Natural killer cell (primary cell): ENCODE measurements around the gene CTNS. TPM values are rescaled to one million over a fixed set of nuclear protein-coding genes. Genes with fewer than 3 reads are reported as not detected.
A peak's percentile ranks its signal among the peaks of the same experiment; 100 is the strongest.

Source experiments
- ATAC-seq, 3 donors: fragments of 150-1000 bp in 2 of 3; fragments of 200-7000 bp in 1 of 3; cut with Tn5 transposase; 1 replicate in 1 of 3; 2 replicates in 2 of 3; pipeline ENCODE4 v1.10.0; 2021; ENCODE audit warnings: mild to moderate bottlenecking in 2 of 3, moderate library complexity in 2 of 3
- DNase-seq, 2 donors: peaks; one replicate each; pipeline versions ENCODE4 v3.0.0 to v3.0.0-alpha.2; 2013 to 2021; ENCODE audit warnings: mixed read lengths in 1 of 2
- H3K27ac ChIP-seq: one replicate; pipeline ENCODE4 v1.5.1; 2013; ENCODE audit warnings: mild to moderate bottlenecking, low read length
- H3K27me3 ChIP-seq: one replicate; pipeline ENCODE4 v1.6.1; 2013; ENCODE audit warnings: low read length; ENCODE audit not compliant: control insufficient read depth, insufficient read depth
- H3K36me3 ChIP-seq: one replicate; pipeline ENCODE4 v1.6.1; 2013; ENCODE audit warnings: low read length; ENCODE audit not compliant: control insufficient read depth, insufficient read depth
- H3K4me1 ChIP-seq: one replicate; pipeline ENCODE4 v1.6.1; 2013; ENCODE audit warnings: low read length; ENCODE audit not compliant: control insufficient read depth, insufficient read depth
- H3K4me3 ChIP-seq: one replicate; pipeline ENCODE4 v1.5.1; 2013; ENCODE audit warnings: low read length
- H3K9me3 ChIP-seq: one replicate; pipeline ENCODE4 v1.6.1; 2013; ENCODE audit warnings: low read length; ENCODE audit not compliant: control insufficient read depth, insufficient read depth
- H3K27ac Mint-ChIP-seq, 2 donors: one replicate each; pipeline ENCODE4 v1.8.0; 2022; ENCODE audit warnings: mild to moderate bottlenecking in 2 of 2, mixed read lengths in 2 of 2, moderate library complexity in 1 of 2
- H3K27me3 Mint-ChIP-seq, 2 donors: one replicate each; pipeline ENCODE4 v1.8.0; 2022; ENCODE audit warnings: low read depth in 2 of 2, mixed read lengths in 2 of 2
- H3K36me3 Mint-ChIP-seq: one replicate; pipeline ENCODE4 v1.8.0; 2022; ENCODE audit warnings: mixed read lengths
- H3K4me1 Mint-ChIP-seq, 2 donors: one replicate each; pipeline ENCODE4 v1.8.0; 2022; ENCODE audit warnings: mixed read lengths in 2 of 2
- H3K4me3 Mint-ChIP-seq: one replicate; pipeline ENCODE4 v1.8.0; 2022; ENCODE audit warnings: mild to moderate bottlenecking, moderate library complexity, mixed read lengths
- H3K9me3 Mint-ChIP-seq, 2 donors: one replicate each; pipeline ENCODE4 v1.8.0; 2022; ENCODE audit warnings: mixed read lengths in 2 of 2
- WGBS: methylation state at CpG from one replicate; pipeline ENCODE4 v1.1.7; 2013; ENCODE audit warnings: missing lambda C conversion rate; ENCODE audit not compliant: insufficient coverage; 5-methylcytosine and 5-hydroxymethylcytosine counted together
- intact Hi-C: fragments of 100-400 bp; cut with micrococcal nuclease; formaldehyde crosslinking; loops from one replicate; pipeline ENCODE4 v1.14.2; 2022
- total RNA-seq, 4 donors: library from RNA; stranded (reverse); fragments of 120-200 nt in 1 of 4; gene quantifications; one replicate each; pipeline versions ENCODE4 v1.2.3 to v1.2.4, GENCODE V29; 2013 to 2022
- TF ChIP-seq, protein P1 (sequence below): fragments of 200-600 bp; IDR thresholded peaks from one replicate; pipeline ENCODE4 v1.8.0; 2022; ENCODE audit warnings: antibody characterized with exemption

Gene CTNS
- total RNA-seq, 3 donors from 2014 or later (not counting 1 experiment from before 2014, with no cell fraction given), result 7.6 to 24.2 (median 9.6) TPM

DNA sequence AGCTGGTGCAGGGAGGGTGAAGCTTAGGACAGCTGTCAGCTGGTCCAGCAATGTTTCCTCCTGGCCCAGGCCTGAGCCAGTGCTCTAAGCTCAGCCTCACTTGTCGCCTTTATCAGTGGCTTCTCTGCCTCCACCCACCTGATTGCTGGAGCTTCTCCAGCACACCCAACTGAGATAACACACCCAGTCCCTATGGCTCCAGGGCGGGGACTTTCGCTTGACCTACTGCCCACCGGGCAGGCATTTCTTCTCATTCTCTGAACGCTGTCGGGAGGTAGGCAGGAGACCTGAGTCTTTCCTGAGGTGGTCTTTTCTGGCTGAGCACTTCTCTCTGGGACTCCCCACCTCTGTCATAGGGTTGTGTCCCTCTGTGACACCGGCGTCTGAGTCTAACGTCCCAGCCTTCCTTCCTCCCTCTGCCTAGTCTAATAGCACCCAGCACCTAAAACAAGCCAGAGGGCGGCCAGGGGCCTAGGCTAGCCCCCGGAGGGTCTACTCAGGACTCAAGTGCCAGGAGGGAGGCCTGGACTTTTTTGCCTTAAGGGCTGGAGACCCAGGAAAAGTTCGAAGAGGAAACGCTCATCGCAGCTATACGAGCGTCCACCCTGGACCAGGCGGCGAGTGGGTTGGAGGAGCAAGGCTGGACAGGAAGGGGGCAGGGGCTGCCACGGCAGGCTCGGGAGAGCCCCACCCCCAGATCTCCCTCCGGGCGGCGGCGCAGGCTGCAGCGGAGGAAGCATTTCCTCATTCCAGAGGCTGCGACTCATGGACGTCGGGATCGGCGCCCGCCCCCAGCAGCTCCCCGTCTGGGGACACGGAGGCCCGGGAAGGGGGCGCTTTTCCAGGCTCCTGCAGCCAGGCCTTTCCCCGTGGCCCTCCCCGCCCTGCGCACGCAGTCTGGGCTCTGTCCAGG is 31.1 kb downstream of the CTNS start:
- peaks cover 8 to 17% of the 10 kb centered on the region in 2 donors for H3K4me1 Mint-ChIP-seq
- H3K9me3 Mint-ChIP-seq, result no peaks in the 10 kb centered on the region
- peaks cover 21% of the 10 kb centered on the region for H3K4me1 ChIP-seq
- 17% methylated on average over 39 of the region's 39 CpGs for WGBS
- peak overlapping the region; percentile 99 for H3K4me3 ChIP-seq
- H3K36me3 Mint-ChIP-seq, result no peaks in the 10 kb centered on the region
- no peaks in the 10 kb centered on the region for H3K36me3 ChIP-seq
- intact Hi-C loops, result loop anchor here (1.0 kb wide), 1 partner anchor 31 kb away; the partner anchor contains the start of genes CTNS and SHPK
- H3K27ac Mint-ChIP-seq, result peak overlapping the region in 1 of 2 donors; percentile 93
- no peaks in the 10 kb centered on the region for H3K27me3 Mint-ChIP-seq
- peak overlapping the region; percentile 84 for H3K4me3 Mint-ChIP-seq
- H3K9me3 ChIP-seq, result no peaks in the 10 kb centered on the region
- H3K27me3 ChIP-seq, result no peaks in the 10 kb centered on the region
- DNase-seq (peak in 1 of 2 donors; percentile 22), ATAC-seq (peak; percentile 0 to 3 (median 1))
- no peak overlapping the region for H3K27ac ChIP-seq
- TF ChIP-seq, protein P1, sequence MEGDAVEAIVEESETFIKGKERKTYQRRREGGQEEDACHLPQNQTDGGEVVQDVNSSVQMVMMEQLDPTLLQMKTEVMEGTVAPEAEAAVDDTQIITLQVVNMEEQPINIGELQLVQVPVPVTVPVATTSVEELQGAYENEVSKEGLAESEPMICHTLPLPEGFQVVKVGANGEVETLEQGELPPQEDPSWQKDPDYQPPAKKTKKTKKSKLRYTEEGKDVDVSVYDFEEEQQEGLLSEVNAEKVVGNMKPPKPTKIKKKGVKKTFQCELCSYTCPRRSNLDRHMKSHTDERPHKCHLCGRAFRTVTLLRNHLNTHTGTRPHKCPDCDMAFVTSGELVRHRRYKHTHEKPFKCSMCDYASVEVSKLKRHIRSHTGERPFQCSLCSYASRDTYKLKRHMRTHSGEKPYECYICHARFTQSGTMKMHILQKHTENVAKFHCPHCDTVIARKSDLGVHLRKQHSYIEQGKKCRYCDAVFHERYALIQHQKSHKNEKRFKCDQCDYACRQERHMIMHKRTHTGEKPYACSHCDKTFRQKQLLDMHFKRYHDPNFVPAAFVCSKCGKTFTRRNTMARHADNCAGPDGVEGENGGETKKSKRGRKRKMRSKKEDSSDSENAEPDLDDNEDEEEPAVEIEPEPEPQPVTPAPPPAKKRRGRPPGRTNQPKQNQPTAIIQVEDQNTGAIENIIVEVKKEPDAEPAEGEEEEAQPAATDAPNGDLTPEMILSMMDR, result no peak

DNA sequence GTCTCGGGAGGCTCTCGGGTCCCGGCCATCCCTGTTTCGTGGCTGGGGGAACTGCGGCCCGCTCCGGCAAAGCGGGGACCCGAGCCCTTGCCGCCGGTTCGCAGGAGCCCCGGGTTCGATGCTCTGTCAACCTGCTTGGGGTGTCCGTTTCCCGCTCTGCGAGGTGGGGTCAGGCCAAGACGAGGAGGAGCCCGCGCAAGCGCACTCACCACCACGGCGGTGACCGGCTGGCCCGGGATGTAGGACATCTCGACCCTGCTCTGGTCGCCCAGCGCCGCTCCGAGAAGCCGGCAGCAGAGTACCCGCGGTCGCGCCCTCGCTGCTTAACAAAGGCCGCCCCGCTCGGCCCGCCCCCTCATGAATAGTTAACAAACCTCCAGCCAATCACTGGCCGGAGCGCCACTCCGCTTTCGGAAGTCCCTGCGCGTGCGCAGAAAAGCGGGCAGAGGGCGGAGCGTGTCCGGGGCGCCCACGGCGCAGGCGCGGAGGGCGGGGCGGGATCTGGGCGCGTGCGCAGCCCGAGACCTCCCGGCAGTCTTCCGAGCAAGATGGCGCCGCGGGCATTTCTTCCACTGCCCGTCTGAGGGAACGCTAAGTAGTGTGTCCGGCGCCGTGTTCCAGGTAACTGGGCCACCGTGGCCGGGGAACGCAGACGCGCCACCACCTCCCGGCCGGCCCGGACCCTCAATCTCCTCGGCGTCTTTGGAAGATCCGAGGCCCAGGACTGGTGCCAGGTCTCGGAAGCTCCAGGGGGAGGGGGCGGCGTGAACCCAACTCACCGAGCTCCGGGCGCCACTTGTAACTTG is 31.9 kb downstream of the CTNS start, which contains the start of the genes EMC6 and TAX1BP3:
Gene EMC6, plus strand, starts transcription at position 534 of the 806 bp plus-strand sequence. CDS start 335 bp downstream, outside the sequence.
Gene TAX1BP3, minus strand, starts transcription at position 300 of the 806 bp plus-strand sequence. Its CDS starts 52 bp downstream, at position 248.
- Mint-ChIP-seq H3K36me3 (no peaks in the 10 kb centered on the region), H3K27ac (peak within 1 kb of the TSS; percentile 88 to 93), H3K4me3 (peak within 1 kb of the TSS; percentile 94), H3K27me3 (no peaks in the 10 kb centered on the region), H3K4me1 (peaks cover 8 to 17% of the 10 kb centered on the region in 2 donors), H3K9me3 (no peaks in the 10 kb centered on the region)
- H3K36me3 ChIP-seq, result no peaks in the 10 kb centered on the region
- under 1% methylated on average over 89 of the region's 89 CpGs for WGBS
- TF ChIP-seq, protein P1, result no peak
- H3K9me3 ChIP-seq, result no peaks in the 10 kb centered on the region
- intact Hi-C loops, result loop anchor here (1.0 kb wide), 1 partner anchor 32 kb away; the partner anchor contains the start of genes CTNS and SHPK
- H3K27me3 ChIP-seq, result no peaks in the 10 kb centered on the region
- ATAC-seq, result peak; percentile 92 to 97 (median 93)
- peaks cover 21% of the 10 kb centered on the region for H3K4me1 ChIP-seq
- H3K27ac ChIP-seq, result peak within 1 kb of the TSS; percentile 84
- peak; percentile 99 to 100 for DNase-seq
- peak within 1 kb of the TSS; percentile 99 for H3K4me3 ChIP-seq

DNA sequence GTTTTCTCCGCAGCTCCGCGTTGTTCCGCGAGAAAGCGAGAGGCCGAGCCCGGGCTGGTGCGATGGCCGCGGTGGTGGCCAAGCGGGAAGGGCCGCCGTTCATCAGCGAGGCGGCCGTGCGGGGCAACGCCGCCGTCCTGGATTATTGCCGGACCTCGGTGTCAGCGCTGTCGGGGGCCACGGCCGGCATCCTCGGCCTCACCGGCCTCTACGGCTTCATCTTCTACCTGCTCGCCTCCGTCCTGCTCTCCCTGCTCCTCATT is 32.5 kb downstream of the CTNS start:
- H3K4me1 Mint-ChIP-seq, result peaks cover 8 to 17% of the 10 kb centered on the region in 2 donors
- H3K27ac Mint-ChIP-seq, result peak overlapping the region; percentile 88 to 93
- H3K9me3 ChIP-seq, result no peaks in the 10 kb centered on the region
- no peaks in the 10 kb centered on the region for H3K36me3 ChIP-seq
- TF ChIP-seq, protein P1, result no peak
- H3K9me3 Mint-ChIP-seq, result no peaks in the 10 kb centered on the region
- peak overlapping the region; percentile 94 for H3K4me3 Mint-ChIP-seq
- peak overlapping the region; percentile 99 for H3K4me3 ChIP-seq
- H3K36me3 Mint-ChIP-seq, result no peaks in the 10 kb centered on the region
- under 1% methylated on average over 32 of the region's 32 CpGs for WGBS
- no peak for DNase-seq
- no peak for ATAC-seq
- H3K4me1 ChIP-seq, result peaks cover 21% of the 10 kb centered on the region
- no peaks in the 10 kb centered on the region for H3K27me3 ChIP-seq
- H3K27me3 Mint-ChIP-seq, result no peaks in the 10 kb centered on the region
- intact Hi-C loops, result no loop called here
- H3K27ac ChIP-seq, result peak overlapping the region; percentile 84
